Activated T-helper 1 cell treated with Interleukin-2 at 50 U/mL for 16 hours (primary cell): ENCODE measurements around the gene GFRA3.
"Not testable (repeated sequence)": the region's sequence is repeated elsewhere in the genome, so short reads cannot be mapped to it uniquely, and the experiment has no call there.

Source experiments
- DNase-seq: peaks from one replicate; pipeline ENCODE4 v3.0.0-alpha.2; 2020; ENCODE audit warnings: low read depth

GFRA3 gene

DNA sequence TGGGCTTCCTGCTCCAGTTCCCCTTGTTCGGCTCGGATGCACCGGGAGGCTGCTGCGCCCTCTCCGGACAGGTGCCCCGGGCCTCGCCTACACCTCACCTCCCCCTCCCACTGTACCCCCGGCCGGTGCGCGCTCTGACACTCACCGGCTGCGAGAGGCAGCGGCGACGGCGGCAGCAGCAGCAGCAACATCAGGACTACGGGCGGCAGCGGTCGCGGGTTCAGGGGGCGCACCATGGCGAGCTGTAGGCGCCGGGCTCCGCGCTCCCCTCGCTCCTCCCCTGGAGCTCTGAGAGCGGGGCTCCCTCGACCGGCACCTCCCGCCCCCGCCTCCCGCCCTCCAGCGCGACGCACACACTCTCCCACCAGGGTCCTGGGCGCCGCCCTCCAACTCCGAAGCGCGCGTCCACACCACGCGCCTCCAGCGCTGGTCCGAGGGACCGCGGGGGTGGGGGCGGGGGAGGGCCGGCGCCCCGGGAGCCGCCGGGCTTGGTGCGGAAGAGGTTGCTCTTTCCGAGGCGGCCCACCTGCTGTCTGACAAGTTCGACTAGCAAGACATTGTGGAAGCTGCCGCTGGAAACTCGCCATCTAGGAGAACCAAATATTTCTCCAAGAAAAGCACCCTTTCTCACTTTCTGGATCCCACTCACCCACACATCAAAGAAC is at the start of gene GFRA3:
TSS of gene GFRA3 (minus strand) at position 433 of the 665 bp plus-strand sequence. CDS start at position 236, 197 bp downstream.
- no peak for DNase-seq

DNA sequence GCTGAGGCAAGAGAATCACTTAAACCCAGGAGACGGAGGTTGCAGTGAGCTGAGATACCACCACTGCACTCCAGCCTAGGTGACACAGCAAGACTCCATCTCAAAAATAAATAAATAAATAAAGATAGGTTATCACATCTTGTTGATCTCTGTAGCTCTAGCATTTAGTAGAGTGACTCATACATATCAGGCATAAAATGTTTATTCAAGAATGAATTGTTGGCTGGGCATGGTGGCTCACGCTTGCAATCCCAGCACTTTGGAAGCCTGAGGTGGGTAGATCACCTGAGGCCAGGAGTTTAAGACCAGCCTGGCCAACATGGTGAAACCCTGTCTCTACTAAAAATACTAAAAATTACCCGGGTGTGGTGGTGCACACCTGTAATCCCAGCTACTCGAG is 43.8 kb upstream of the GFRA3 start:
- not testable (repeated sequence) for DNase-seq

DNA sequence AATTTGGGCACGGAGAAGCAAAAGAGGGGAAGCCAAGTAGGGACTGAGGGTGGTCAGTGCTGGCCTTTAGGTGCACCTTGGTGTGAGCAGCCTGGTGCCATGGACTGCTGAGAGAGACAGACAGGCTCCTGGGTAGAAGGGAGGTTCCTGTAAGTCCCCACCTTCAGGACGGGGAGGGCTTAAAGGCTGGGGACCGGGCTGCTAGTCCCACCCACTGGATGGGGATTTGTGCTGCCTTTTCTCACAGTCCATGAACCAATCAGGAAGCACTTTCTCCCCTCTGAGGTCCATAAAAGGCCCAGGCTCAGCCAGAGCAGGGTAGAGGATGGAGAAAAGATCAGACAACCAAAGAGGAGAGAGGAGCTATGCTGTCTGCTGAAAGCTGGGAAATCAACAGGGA is 41.9 kb upstream of the GFRA3 start:
- no peak for DNase-seq

DNA sequence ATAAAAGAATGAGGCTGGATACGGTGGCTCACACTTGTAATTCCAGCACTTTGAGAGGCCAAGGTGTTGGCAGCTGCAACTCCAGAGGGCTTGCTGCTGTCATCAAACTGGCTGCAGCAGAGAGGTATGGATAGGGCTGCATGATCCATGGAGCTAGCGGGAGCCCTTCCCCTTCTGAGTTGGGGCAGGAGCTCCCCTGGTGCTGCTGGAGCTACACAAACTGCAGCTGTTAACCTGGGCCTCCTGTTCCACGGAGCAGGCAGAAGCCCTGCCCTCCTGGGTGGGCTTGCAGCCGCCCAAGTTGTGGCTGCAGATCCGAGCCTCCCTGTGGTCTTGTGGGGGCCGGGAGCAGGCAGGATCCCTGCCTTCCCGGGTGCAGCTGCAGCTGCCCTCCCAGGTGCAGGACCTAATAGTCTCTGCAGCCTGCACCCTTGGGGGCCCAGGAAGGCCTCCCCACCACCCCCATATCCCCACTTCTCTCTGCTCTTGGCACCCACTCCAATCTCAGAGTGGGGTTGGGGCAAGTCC is 41.4 kb upstream of the GFRA3 start:
- no peak for DNase-seq

GRCh38 chr5:138305797-138306196 is 31.4 kb upstream of the GFRA3 start:
- no peak for DNase-seq

- no peak for DNase-seq
Observed at GRCh38 chr5:138303372-138303771, 29.0 kb upstream of the GFRA3 start.

DNA sequence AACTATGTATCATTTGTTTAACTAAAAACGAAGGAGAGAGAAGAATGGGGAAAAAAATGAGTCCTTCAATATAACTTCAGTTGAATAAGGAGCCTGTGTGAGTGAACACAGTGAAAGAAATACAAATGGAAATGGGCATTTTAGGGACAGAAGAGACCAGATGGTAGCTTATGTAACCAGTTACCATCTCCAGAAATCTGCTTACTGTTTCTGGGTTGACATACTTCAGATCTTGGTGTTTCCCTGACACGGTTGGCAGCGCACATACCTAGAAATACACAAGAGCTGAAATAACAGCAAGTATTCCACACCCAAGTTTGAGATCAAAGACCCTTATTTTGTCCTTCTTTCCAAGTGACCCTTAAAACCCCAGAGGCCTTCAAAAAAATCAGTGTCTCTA is 14.9 kb upstream of the GFRA3 start:
- no peak for DNase-seq

- no peak for DNase-seq
Observed at GRCh38 chr5:138287246-138287645, 12.8 kb upstream of the GFRA3 start.

DNA sequence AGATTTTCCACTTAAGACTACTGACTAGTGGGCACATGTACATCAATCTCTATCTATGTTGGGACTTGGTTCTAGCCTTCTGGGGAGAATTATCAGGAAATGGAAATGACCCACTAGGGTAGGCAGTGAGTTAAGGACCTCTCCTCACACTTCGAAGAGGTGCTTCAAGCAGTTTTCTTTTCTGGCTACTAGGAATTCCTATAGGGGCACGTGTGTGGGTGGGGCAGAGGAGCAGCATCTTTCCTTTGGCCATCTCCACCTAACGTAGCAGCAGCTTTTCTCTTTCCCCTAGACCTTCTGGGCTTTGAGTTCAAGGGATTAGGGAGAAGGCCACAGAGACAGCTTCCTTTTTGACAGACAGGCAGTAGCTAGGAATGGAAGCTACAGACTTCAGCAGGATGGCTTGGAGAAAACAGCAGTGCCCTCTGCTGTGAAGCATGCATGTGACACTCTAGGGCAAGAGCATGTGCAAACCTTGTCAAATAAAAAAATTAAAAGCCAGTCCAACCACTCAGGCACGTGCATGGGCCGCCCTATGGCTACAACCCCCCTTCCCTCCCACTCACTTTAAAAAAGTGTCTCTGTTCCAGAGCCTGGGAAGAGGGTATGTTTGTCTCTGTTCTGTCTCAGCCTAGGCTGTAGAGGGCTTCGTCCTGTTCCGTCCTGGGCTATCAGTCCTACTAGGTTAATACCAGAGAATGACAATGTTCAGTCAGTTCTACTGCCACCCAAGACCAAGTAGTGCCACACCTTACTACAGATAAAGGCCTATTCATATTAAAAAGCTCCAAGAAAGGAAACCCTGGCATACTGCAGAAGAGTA is 8.7 kb upstream of the GFRA3 start:
- DNase-seq, result no peak

GRCh38 chr5:138280915-138281314 is 6.5 kb upstream of the GFRA3 start:
- no peak for DNase-seq

GRCh38 chr5:138276402-138277054 is 2.1 kb upstream of the GFRA3 start:
- no peak for DNase-seq

- no peak for DNase-seq
Observed at GRCh38 chr5:138275895-138276294, 1.5 kb upstream of the GFRA3 start.

DNA sequence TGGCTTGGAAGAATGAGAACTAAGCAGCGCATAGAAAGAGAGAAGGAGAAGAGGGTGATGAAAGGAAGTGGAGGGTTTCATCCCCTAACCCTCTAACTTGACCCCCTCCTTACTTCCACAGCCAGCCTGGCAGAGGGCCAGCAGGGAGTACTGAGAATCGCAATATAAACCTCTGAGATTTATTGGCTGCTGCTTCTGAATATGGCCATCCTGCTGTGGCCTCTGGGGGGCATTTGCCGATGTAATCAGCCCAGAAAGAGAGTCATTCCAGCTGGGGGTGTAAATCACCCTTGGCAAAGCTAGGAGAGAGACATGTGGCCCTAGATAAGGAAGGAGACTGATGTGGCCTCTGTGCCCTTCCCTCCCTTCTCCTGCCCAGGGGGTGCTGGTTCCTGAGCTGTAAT is 960 bp upstream of the GFRA3 start:
- no peak for DNase-seq

DNA sequence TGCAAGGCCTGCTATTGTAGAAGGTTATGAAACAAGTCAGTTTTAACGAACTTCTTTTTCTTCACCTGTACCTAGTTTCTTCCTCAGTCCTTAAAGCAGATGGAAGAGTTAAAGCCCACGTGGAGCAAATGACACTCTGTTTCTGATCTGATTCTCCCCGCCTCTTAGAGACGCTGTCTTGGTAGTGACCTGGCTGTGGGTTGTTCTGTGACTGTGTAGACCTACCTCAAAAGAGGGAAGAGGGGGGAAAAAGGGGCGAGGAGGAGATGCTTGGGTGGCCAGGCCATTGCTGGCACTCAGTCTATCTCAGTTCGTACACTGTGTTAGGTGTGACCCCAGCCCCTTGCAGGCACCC is 610 bp downstream of the GFRA3 start:
- DNase-seq, result no peak

DNA sequence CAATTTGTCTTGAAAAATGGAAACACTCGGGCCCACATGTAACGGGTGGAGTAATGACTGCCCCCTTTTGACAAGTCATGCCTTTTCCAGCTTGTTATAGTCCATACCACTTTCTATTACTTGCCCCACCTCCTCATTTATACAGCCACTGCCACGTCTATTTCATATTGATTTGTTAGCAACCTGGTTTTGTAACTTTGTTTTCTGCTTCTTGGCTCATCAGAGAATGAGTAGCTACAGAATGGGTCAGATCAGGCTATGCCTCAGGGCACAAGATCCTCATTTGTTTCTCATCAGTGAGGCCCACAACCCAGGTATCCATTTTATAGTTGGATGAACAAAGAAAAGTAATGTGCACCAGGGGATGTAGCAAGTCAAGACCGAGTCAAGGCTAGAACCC is 1.7 kb downstream of the GFRA3 start:
- DNase-seq, result no peak

- DNase-seq, result no peak
Observed at GRCh38 chr5:138271281-138271680, 3.1 kb downstream of the GFRA3 start.

DNA sequence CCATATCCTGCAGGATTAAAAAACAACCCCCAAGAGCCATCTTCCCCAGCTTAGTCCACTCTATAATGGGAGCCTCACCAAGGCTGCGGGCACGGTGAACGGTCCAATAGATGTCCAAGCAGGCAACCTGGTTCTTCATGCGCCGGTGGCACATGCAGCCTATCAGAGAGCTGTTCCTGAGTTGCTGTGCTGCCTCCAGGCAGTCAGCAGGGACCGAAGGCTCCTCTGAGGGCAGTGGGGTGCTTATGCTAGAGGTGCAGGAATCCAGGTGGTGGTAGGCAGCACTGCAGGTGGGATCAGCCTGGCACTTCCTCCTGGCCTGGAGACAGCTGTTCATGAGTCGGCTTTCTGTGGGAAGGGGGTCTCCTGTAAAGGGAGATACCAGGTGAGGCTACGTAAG is 10.2 kb downstream of the GFRA3 start:
- no peak for DNase-seq

DNA sequence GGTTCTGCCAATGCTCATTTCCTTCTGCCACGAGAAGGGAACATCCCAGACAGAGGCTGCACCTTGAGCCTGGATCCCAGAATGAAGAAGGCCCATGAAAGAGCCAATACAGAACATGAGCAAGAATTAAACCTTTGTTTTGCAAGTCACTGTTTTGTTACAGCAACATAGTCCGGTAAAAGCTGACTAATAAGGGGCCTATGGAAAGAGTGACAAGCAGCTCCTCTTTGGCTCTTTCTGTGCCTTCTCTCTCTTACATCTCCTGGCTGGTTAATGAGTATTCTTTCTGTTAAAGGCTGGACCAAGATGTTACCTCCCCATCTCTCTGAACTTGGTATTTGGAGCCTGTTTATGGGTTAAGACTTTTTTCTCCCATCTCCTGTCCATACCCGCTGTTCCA is 10.8 kb downstream of the GFRA3 start:
- DNase-seq, result no peak

DNA sequence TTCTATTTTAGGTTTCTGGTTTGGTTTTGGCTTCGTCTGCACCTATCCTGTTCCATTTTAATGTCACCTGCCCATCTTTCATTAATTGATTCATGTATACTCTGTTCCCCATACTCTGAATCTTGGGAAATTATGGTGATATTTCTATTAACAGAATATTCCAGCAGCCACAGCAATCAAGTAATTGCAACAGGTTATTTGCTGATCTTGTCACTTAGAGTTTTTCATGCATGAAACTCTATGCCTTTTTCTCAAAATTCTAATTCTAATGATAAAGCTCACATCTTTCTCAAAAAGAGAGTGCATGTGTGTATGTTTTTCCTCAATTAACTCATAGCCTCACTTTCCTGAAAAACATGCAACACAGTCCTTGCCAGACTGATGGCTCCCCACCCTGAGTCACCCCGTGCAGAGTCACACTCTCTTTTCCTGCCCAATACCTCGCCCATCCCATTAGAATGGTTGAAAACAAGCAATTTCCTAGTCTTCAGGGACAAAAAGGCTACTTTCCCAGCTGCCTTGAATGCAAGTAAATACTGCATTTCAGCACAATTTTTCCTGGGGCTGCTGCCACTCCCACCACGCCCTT is 15.6 kb downstream of the GFRA3 start:
- no peak for DNase-seq

- DNase-seq, result no peak
Observed at GRCh38 chr5:138257583-138257982, 16.8 kb downstream of the GFRA3 start.

- DNase-seq, result no peak
Observed at GRCh38 chr5:138252944-138253343, 21.5 kb downstream of the GFRA3 start.

GRCh38 chr5:138247800-138248199 is 26.6 kb downstream of the GFRA3 start:
- DNase-seq, result not testable (repeated sequence)

DNA sequence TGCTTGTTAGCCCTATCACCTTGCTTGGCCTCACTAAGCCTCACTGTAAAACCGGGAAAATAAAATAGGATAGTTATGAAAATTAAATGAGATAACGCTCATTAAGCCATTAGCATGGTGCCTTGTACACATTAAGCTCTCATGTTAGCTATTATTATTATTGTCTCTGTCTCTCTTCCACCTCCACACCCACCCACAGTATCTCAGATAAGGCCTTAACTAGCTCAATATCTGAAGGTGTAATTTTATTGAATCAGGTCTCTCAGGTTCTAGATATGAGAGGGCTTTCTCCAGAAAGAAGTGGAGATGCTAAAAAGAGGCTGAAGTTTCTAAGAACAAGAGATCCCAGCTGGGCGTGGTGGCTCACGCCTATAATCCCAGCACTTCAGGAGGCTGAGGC is 27.6 kb downstream of the GFRA3 start:
- no peak for DNase-seq
